Breast epithelium (tissue), 4 donors: ENCODE data around the gene CCDC171. TPM values are rescaled to one million over a fixed set of nuclear protein-coding genes. Genes with fewer than 3 reads are reported as not detected.

Source experiments
- DNase-seq, 2 donors: peaks; one replicate each; pipeline ENCODE4 v3.0.0-alpha.2; 2019; ENCODE audit warnings: low spot score in 2 of 2
- H3K27ac ChIP-seq, 2 donors: fragments of 200-600 bp; sonication (generic) in 1 of 2; one replicate each; pipeline ENCODE4 v1.5.1; 2016 to 2019; ENCODE audit warnings: mild to moderate bottlenecking in 1 of 2
- H3K27me3 ChIP-seq, 2 donors: fragments of 200-600 bp; sonication (generic) in 1 of 2; one replicate each; pipeline versions ENCODE4 v1.5.1 to v1.6.0; 2017 to 2019; ENCODE audit warnings: control low read depth in 1 of 2, mild to moderate bottlenecking in 1 of 2
- H3K36me3 ChIP-seq: fragments of 200-600 bp; one replicate; pipeline ENCODE4 v1.5.1; 2019
- H3K4me1 ChIP-seq, 2 donors: fragments of 200-600 bp; sonication (generic); one replicate each; pipeline ENCODE4 v1.5.1; 2016 to 2019; ENCODE audit warnings: control low read depth in 1 of 2
- H3K4me3 ChIP-seq, 3 donors: fragments of 200-600 bp; sonication (generic); 1 replicate in 2 of 3; 2 replicates in 1 of 3; pipeline ENCODE4 v1.5.1; 2016 to 2019; ENCODE audit warnings: mild to moderate bottlenecking in 3 of 3, moderate library complexity in 2 of 3
- H3K9me3 ChIP-seq, 2 donors: fragments of 200-600 bp; sonication (generic) in 1 of 2; one replicate each; pipeline ENCODE4 v1.5.1; 2016 to 2019; ENCODE audit warnings: control low read depth in 1 of 2
- POLR2A ChIP-seq: fragments of 450-650 bp; IDR thresholded peaks from one replicate; pipeline ENCODE4 v1.6.1; 2016; ENCODE audit warnings: antibody characterized with exemption, mild to moderate bottlenecking, moderate library complexity
- POLR2AphosphoS5 ChIP-seq, 3 donors: sonication (generic); formaldehyde crosslinking; IDR thresholded peaks; one replicate each; pipeline ENCODE4 v1.6.1; 2017; ENCODE audit warnings: antibody characterized with exemption in 3 of 3
- intact Hi-C: fragments of 100-400 bp; cut with DNase I; formaldehyde crosslinking; loops from one replicate; pipeline ENCODE4 v1.15.1; 2023; ENCODE audit warnings: low total_unique reads
- total RNA-seq, 3 donors: library from RNA; depleted of rRNA; stranded (reverse); fragments of >200 nt; gene quantifications; one replicate each; pipeline ENCODE4 v1.1.0, GENCODE V29; 2016
- TF ChIP-seq, protein P1 (sequence below), 3 donors: fragments of 450-650 bp; IDR thresholded peaks; one replicate each; pipeline ENCODE4 v1.5.1; 2016 to 2017; ENCODE audit warnings: antibody characterized with exemption in 3 of 3, mild to moderate bottlenecking in 3 of 3, moderate library complexity in 3 of 3

CCDC171 gene
- total RNA-seq, 3 donors from 2014 or later = 4.8 to 8.8 (median 5.6) TPM

DNA sequence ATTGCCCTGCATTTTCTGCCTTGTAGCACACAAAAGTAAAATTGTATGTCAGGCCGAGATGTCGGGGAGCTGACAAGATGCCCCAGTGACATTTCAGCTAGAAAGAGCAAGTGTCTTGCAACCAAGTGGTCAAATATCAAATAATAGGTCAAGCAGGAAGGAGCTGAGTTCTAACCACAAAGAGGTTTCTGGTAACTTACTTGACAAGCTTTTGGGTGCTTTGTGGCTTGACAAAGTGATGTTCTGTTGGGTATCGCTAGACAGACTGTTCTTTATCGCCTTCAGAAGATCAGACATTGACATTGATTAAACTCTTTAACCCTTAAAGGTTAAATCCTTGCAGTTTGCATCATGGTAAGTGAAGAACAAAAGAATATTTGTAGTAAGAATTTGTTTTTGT lies 419.9 kb downstream of the CCDC171 start:
- intact Hi-C loops = loop anchor here (10.0 kb wide), 1 partner anchor 1432 kb away; no protein-coding TSS in a partner anchor
- Histone ChIP-seq H3K9me3 (no peaks in the 10 kb centered on the region), H3K36me3 (no peaks in the 10 kb centered on the region), H3K4me1 (no peaks in the 10 kb centered on the region), H3K4me3 (no peak overlapping the region), H3K27ac (no peak overlapping the region), H3K27me3 (no peaks in the 10 kb centered on the region)
- no peak for TF ChIP-seq POLR2AphosphoS5 (IDR thresholded peaks at IDR 0.05)
- TF ChIP-seq POLR2A = no peak
- TF ChIP-seq, protein P1, sequence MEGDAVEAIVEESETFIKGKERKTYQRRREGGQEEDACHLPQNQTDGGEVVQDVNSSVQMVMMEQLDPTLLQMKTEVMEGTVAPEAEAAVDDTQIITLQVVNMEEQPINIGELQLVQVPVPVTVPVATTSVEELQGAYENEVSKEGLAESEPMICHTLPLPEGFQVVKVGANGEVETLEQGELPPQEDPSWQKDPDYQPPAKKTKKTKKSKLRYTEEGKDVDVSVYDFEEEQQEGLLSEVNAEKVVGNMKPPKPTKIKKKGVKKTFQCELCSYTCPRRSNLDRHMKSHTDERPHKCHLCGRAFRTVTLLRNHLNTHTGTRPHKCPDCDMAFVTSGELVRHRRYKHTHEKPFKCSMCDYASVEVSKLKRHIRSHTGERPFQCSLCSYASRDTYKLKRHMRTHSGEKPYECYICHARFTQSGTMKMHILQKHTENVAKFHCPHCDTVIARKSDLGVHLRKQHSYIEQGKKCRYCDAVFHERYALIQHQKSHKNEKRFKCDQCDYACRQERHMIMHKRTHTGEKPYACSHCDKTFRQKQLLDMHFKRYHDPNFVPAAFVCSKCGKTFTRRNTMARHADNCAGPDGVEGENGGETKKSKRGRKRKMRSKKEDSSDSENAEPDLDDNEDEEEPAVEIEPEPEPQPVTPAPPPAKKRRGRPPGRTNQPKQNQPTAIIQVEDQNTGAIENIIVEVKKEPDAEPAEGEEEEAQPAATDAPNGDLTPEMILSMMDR (IDR thresholded peaks at IDR 0.05) = no peak
- no peak for DNase-seq

DNA sequence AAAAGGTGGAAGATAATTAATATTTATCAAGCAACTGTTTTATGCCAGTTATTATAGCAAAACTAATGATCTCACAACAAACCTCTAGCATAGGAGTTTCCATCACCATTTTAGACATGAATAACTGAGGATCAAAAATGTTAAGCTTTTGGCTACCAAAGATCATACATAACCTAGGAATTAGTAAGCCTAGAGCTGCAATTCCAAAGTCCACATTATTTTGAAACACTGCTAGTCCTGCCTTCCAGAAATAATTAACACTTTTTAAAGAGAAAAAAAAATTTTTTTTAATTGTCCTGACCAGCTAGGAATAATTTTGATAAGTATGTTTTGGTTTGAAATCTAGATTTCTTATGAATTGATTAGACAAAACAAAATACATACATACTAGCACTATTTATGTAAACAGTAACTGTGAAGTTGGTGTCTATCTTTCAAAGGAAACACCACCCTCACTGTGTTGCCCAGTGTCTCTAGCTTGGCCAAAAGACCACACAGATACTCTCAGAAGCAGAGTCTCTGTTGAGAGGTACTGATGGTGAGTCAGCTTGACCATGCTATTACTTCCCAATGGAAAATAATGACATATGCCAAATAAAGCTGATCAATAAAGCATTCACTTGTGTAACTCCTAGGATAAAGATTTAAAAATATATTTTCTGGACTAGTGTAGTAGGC lies 422.4 kb downstream of the CCDC171 start:
- TF ChIP-seq, protein P1 (IDR thresholded peaks at IDR 0.05) = no peak
- no peak for TF ChIP-seq POLR2AphosphoS5 (IDR thresholded peaks at IDR 0.05)
- no peak for TF ChIP-seq POLR2A

DNA sequence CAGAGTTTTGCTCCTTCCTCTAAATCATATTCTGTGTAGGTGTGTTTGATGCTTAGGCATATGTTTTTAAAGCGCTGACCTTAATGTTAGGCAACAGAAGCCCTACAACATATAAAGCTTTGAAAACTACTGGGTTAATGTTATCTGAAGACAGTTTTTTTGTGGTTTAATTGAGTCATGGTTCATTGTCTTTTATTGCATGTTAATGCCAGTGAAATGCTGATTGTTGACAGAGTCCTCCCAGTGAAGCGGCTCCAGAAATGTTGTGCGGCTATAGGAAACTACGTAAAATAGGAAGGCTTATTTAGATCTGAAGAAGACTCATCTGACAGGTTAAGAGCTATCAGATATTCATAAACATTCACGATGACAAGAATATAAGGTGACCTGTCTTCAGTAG lies 424.6 kb downstream of the CCDC171 start:
- H3K4me3 ChIP-seq = no peak overlapping the region
- H3K27me3 ChIP-seq = no peaks in the 10 kb centered on the region
- TF ChIP-seq, protein P1 (IDR thresholded peaks at IDR 0.05) = no peak
- TF ChIP-seq POLR2A (no peak), POLR2AphosphoS5 (IDR thresholded peaks at IDR 0.05) (no peak)
- H3K4me1 ChIP-seq = no peaks in the 10 kb centered on the region
- no peak overlapping the region for H3K27ac ChIP-seq
- intact Hi-C loops = loop anchor here (10.0 kb wide), 1 partner anchor 1427 kb away; no protein-coding TSS in a partner anchor
- no peaks in the 10 kb centered on the region for H3K9me3 ChIP-seq
- no peak for DNase-seq
- no peaks in the 10 kb centered on the region for H3K36me3 ChIP-seq

More for the DNA sequence above, 422.4 kb downstream of the CCDC171 start:
- Histone ChIP-seq H3K4me3 (no peak overlapping the region), H3K27me3 (no peaks in the 10 kb centered on the region), H3K9me3 (no peaks in the 10 kb centered on the region), H3K36me3 (no peaks in the 10 kb centered on the region), H3K27ac (no peak overlapping the region), H3K4me1 (no peaks in the 10 kb centered on the region)
- intact Hi-C loops = loop anchor here (10.0 kb wide), 1 partner anchor 1430 kb away; no protein-coding TSS in a partner anchor
- DNase-seq = no peak

DNA sequence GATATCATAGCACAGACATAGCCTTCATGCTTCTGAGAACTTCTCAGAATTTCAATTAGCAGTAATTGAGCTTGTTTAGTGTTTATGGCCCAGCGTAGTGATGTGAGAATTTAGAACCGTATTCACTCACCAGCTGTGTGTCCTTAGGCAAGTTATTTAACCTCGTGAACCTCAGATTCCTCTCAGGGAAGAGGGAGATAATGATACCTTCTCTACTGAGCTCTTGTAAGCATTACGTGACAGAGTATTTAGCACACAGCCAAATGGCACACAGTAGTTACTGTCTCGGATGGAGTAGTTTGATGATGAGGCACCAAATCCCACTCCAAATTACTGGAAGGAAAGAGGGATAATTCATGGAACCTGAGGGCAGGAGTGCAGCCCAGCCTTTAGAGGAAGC lies 429.3 kb downstream of the CCDC171 start:
- no peak overlapping the region for H3K27ac ChIP-seq
- intact Hi-C loops = no loop called here
- no peaks in the 10 kb centered on the region for H3K9me3 ChIP-seq
- no peaks in the 10 kb centered on the region for H3K4me1 ChIP-seq
- DNase-seq = no peak
- H3K36me3 ChIP-seq = no peaks in the 10 kb centered on the region
- TF ChIP-seq POLR2A (no peak), POLR2AphosphoS5 (IDR thresholded peaks at IDR 0.05) (no peak)
- TF ChIP-seq, protein P1 (IDR thresholded peaks at IDR 0.05) = no peak
- H3K27me3 ChIP-seq = no peaks in the 10 kb centered on the region
- H3K4me3 ChIP-seq = no peak overlapping the region

DNA sequence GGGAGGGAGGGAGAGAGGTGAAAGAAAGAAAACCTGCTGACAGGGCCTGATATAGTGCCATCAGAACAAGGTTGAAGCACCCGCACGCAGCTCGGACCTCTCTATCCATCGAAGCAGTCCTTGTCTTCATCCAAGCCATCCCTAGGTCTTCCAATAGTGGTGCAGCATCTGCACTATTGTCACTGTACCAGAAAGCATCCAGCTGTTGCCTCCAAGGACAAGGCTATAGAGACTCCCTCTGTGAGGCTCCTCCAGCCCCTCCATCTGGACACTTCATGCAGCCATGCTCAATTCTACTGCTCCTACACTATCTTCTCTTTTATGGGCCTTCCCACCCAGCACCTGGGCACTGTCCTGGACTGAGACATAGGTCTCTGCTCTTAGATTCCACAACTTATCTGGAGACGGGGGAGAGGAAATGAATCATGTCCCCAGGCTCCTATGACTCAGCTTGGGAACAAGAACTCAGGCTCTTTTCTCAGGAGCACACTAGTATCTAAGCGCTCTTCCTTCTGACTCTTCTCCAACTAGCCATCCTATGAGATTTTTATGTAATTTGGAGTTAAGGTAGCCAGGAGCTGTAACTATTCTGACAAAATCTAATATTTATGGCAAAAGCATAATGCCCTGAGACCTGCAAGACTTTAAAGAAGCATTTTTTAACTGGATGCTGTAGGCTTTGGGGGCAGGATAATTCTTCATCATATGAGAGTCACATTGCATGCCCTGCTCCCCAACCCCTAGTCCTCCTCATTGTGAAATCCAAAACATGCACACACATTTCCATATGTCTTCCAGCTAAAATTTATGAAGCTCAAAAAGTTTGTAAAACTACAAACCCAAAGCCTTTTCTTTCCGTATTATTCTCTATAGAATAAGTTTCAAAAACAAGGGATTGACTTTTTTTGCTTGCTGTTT lies 446.8 kb downstream of the CCDC171 start:
- Histone ChIP-seq H3K9me3 (peaks cover 0 to 12% of the 10 kb centered on the region in 2 donors), H3K4me1 (no peaks in the 10 kb centered on the region), H3K27ac (no peak overlapping the region), H3K4me3 (no peak overlapping the region), H3K36me3 (no peaks in the 10 kb centered on the region), H3K27me3 (no peaks in the 10 kb centered on the region)
- intact Hi-C loops = no loop called here
- no peak for DNase-seq
- no peak for TF ChIP-seq POLR2A
- TF ChIP-seq, protein P1 (IDR thresholded peaks at IDR 0.05) = no peak
- TF ChIP-seq POLR2AphosphoS5 (IDR thresholded peaks at IDR 0.05) = no peak
